ENCODE measurements around the gene LY9.
"Not testable (repeated sequence)": the region's sequence is repeated elsewhere in the genome, so short reads cannot be mapped to it uniquely, and the experiment has no call there.

LY9 gene

DNA sequence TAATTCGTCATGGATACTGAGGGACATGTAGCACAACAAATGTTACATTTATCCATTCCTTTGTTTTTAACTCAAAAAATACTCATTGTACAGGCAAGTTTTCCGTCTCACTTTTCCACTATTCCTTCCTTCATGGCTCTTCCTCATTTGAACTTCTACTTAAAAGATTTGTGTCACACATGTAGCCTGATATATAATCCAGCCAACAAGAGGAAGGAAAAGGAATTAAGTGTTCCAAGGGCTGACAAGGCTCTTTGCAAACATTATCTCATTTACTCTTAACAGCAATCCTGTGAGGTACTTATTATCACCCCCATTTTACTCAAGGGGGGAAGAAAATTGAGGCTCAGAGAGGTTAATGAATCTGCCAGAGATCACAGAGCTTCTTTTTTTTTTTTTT is 43.8 kb downstream of the LY9 start:
- no peak for DNase-seq

DNA sequence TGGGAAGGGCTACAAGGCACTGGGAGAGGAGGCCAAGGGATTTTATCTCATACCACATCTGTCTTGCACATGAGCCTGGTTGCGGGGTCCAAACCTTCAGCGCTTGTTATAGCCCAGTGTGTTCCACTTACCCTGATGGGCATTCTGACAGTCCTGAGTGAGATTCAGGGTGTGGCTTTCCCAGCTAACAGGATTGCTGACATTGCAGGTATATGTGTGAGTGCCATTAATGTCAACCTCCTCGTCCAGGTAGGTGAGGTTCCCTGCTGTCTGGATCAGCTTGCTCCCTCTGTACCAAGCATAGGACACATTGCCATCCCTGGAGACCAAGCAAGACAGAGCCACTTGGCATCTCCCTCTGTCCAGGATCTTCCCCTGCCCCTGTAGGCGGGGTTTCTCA is 45.1 kb downstream of the LY9 start:
- DNase-seq = no peak

DNA sequence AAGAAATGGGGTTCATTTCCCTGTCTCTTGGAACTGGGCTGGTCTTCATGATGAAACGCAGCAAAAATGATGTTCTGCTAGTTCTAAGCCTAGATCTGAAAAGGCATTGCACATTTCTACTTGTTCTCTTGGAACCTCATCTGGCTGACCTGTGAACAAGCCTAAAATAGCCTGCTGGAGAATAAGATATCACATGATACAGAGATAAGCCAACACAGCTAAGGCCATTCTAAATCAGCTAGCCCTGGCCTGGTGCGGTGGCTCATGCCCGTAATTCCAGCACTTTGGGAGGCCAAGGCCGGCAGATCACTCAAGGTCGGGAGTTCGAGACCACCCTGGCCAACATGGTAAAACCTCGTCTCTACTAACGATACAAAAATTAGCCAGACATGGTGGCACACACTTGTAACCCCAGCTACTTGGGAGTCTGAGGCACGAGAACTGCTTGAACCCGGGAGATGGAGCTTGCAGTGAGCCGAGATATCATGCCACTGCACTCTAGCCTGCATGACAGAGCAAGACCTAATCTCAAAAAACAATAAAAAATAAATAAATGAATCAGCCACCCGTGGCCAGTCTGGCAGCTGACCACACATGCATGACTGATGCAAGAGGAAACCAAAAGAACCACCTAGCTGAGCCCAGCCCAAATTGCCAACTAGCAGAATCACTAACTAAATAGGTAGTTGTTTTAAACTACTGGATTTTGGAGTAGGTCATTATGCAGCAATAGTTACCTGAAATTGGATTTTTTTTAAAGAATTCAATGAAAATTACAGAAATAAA is 48.7 kb downstream of the LY9 start:
- DNase-seq = no peak

DNA sequence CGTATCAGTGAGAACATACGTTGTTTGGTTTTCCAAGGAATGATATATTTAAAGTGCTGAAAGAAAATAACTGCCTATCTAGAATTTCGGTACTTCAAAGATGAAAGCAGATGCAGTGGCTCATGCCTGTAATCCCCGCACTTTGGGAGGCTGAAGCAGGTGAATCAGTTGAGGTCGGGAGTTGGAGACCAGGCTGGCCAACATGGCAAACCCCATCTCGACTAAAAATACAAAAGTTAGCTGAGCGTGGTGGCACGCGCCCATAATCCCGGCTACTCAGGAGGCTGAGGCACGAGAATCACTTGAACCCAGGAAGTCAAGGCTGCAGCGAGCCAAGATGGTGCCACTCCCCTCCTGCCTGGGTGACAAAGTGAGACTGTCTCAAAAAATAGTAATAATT is 50.3 kb downstream of the LY9 start:
- DNase-seq = no peak

DNA sequence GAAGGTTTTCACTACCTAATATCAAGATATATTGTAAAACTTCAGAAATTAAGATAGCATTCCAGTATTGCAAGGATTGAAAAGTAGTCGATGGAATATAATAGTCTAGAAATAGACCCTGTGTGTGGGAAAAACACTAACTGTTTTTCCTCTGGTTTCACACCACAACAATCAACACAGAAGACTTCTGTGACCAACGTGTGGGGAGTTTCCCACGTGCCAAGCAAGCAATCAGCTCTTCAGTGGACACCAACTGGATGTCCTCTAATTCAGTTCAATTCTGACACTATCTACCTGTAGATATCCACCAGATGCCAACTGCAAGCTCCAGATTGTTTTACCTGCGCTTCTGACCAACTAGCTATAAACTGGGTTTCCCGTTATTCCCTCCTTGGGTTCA is 54.6 kb downstream of the LY9 start:
- no peak for DNase-seq

DNA sequence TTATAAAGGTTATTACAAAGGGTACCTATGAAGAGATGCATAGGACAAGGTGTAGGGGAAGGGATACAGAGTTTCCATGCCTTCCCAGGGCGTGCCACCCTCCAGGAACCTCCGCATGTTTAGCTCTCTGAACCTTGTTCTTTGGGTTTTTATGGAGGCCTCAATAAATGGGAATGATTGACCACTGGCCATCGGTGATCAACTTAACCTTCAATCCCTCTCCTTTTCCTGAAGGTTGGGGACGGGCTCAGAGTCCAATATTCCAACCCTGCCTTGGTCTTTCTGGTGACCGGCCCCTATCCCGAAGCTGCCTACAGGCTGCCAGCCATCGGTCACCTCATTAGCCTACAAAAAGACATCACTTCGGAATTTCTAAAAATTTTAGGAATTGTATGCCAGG is 55.0 kb downstream of the LY9 start:
- no peak for DNase-seq

DNA sequence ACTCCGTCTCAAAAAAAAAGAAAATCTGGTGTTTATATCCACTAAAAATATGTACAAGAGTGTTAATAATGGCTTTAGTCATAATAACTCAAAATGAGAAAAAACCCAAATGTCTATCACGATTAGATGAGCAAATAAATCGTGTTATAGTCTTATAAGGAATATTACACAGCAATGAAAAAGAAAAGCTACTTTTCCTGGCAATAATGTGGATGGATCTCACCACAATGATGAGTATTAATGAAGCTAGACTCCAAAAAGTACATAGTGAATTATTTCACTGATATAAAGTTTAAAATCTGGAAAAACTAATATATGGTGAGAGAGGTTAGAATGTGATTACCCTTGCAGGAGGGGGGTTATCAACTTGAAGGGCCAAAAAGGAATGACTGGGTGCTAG is 57.0 kb downstream of the LY9 start:
- DNase-seq = no peak

DNA sequence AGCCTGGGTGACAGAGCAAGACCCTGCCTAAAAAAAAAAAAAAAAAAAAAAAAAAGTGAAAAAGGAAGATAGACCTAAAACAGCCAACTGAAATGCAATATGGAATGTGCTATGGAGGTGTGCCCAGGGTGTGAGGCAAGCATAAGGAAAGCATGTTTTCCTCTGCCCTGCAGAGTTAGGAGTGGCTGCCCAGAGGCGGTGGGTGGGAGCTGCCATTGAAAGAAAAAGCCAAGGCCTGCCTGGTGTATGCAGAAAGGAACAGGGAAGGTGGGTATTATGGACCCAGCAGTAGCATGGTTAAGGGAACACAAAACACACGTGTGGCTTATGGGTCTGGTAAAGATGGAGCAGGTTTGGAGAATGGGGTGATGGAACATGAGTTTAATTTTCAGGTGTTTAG is 57.8 kb downstream of the LY9 start:
- DNase-seq = no peak

DNA sequence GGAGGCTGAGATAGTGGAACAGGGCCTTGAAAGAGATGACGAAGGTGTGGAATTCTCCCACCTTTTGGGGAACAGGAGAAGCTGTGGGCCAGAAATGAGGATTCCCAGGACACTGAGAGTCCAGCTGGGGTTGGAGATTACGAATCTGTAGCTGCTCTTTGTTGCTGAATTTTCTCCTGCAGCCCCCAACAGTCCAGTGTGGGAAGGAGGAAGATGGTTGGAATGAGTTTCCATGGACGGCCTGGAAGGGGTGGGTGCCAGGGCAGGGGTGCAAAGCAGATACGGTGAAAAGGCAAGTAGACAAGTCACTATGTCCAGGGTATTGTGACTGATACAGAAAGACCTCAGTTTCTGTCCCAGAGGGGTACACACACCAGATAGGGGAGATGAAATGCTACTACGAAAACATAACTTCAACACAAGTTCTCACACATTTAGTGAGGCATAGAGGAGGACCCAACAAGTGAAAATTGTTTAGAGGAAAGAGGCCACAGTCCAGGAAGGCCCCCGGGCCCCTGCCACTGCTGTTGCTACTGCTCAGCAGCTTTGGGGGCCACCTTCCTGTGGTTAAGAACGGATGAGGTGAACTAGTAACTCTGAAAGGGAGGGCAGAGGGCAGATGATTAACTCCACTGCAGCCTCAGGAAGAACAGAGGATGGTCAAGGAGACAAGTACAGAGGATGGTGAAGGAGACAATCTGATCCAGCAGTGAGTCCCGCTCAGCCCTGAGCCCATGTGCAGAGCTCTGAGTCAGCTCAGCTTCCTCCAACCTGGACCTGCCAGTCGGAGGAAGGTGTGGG is 59.4 kb downstream of the LY9 start:
- no peak for DNase-seq

DNA sequence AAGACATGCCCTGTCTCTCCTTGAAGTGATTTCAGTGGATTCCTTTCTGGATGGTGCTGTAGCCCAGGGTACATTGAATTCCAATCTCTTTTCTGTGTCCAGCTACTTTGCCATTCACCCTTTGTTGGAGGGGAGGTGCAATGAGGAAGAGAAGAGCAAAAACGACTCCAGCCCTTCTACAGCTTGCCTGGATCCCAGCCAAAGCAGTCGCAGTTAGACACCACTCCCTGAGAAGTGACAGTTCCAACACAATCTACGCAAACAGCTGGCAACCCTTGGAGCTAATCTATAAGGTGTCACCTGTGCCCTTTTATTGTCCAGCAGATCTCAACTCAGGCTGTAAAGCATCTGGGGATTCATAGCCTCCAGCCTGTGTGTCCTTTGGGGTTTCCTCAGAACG is 62.1 kb downstream of the LY9 start:
- no peak for DNase-seq

DNA sequence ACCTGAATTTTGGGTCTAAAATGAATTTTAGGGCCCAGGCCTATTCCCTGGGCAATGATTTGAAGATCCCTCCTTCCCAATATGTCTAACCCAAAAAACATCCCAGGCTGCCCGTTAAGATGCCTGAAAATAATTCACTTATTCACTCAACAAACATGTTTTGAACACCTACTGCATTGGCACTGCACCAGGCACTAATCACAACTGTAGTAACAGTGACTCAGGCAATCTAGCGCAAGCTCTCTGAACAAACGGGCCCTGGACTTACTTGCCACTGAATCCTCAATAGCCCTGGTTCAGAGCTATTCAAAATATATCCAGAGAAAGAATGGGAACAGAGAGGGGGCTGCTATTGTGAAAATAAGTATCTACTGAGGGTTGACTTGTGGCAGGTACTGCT is 62.5 kb downstream of the LY9 start:
- no peak for DNase-seq

DNA sequence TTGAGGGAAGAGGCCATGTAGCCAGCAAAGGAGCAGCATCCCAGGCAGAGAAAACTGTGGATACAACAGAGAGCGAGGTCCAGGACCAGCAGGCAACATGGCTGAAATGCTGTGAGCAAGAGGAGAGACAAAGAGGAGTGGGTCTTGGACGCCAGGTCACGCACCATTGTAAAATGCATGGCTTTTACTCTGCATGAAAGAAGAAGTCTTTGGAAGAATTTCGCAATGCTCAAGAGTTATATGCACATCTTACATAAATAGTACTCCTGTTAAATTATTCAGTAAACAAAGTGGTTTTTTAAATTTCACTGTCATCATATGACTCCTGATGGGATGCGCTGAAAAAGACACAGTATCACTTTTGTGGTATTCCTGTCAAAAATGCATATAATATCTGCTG is 63.2 kb downstream of the LY9 start:
- DNase-seq = no peak

DNA sequence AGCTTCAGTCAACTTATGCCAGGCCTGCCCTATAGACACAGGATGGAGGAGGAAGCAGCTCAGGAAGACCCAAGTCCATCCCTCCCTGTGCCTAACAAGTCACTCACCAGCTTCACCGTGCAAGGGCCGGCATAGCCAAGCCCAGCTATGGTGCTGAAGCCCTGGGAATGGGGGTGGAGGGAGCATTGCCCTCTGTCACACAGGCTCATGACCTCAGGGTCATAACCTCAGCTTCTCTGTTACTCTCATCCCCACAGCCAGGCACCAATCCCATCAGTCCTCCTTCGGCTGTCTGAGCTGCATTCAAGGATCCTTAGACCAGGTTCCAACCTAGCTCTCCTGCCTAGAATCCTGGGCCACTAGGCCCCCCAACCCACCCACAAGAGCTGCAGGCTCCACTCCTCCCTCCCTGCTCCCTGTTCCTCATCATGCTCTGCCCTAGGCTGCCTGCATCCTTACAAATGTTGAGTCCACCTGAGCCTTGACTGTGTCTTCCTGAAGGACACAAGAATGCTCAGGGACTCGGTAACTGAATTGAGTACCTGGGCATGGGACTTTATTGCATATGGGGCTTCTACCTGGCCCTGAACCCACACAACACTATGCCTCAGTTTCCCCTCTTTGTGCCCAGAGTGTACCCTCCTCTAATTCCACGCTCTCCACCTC is 65.0 kb downstream of the LY9 start:
- DNase-seq = no peak

DNA sequence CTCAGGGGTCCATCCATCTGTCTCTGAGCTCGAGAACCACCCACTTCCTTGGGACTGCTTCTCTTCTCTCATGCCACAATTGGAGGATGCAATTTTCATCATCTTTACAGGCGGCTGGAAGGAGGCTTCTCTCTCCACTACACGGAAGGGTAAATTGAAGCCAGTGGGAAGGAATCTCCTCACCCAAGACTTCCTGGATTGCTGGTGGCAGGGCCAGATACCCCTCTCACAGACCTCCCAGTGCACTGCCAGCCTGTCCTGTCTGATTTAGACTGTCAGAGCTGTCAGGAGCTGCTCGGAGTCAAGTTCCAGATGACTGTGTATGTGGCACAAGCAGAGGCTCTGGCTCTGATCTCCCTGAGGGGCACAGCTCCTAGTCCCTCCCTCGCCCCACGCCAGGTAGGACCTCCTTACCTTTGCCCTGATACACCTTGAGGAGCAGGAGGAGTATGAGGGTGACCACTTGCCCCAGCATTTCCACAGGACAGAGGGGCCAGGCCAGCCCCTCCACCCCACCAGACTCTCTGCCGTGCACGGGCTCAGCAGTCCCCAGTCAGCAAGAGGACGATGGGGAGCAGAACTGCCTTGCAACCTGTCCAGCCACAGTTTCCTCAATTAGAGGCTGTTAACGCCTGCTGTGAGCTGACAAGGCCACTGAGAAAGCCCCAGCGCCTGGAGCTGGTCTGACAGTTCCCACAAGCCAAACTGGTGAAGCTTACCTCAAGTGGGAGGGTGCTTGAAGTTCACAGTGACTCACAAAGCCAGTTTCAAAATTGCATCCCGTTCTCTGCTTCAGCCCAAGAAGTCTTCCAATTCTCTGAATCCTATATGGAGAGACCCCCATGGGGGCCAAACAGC is 66.5 kb downstream of the LY9 start, which contains the start of gene CD244:
TSS of gene CD244 (minus strand) at position 685 of the 858 bp plus-strand sequence. CDS start at position 475, 210 bp downstream.
- peak; percentile 11 for DNase-seq

DNA sequence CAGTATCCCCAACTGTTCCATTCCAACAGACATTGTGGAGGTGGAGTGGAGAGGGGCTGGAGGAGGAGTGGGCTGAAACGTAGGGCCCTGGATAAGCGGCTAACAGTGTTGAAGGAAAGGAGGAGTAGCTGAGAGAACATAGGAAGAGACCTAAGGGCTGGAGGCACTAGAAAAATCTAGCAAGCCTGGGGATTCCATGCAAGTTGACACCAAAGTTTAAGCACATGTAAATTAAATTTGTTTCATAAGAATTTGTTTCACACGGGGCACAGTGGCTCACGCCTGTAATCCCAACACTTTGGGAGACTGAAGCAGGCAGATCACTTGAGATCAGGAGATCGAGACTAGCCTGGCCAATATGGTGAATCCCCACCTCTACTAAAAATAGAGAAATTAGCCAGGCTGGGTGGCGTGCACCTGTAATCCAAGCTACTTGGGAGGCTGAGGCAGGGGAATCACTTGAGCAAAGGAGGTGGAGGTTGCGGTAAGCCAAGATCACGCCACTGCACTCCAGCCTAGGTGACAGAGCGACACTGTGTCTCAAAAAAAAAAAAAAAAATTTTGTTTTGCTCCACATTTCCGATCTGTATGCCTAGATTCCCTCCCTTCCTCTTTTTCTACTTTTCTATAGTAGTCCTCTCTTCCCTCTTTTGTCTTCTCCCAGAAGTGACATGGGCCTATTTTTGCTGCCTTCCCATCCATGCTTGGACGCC is 67.2 kb downstream of the LY9 start:
- DNase-seq = no peak

DNA sequence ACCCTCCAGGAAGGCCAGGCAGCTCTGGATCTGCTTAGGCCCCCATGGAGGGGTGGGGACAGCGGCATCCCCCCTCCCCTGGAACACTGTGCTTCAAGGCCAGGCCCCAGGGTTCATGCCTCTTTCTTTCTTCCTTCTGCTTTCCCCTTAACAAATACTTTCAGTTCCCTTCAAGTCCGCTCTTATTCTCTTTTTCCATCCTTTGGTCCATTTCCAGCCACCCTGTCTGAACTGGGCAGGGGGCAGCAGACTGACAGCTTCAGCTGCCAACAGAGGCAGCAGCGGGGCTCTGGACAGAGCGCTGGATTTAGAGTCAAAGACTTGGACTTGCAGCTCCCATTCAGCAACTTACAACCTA is 67.8 kb downstream of the LY9 start:
- no peak for DNase-seq

DNA sequence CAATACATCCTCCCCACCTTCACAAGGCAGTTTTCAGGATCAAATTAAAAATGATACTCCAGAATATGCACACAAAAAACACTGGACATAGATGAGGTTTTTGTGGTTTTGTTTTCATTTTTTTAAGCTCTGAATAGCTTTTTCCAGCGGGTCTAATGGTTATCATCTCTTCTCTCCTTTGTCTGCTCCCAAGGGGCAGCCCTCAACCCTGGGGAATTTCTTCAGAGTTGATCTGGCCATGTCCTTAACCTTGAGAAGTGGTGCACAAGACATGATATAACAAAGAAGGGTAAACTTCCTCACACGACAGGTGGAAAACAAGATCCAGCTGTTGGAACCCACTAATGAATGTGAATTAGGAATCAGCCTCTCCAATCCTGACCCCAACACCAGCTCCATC is 68.2 kb downstream of the LY9 start:
- no peak for DNase-seq

DNA sequence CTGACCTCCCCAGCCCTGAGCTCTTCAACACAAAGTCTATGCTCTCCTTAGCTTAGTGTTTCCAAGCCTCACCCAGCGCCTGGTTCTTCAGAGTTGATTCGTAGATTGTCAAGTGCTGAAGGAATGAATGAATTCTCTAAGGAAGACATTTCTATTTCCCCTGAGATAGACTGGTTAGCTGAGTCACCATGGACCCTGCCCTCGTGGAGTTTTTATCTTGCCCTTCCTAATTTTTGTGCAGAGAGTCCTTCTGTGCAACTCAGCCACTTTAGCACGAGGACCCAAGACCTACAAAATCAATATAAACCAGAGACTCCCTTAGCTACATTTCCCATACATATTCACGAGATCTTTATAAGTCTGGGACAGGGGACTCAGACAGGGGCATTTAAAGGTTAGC is 69.4 kb downstream of the LY9 start:
- no peak for DNase-seq

DNA sequence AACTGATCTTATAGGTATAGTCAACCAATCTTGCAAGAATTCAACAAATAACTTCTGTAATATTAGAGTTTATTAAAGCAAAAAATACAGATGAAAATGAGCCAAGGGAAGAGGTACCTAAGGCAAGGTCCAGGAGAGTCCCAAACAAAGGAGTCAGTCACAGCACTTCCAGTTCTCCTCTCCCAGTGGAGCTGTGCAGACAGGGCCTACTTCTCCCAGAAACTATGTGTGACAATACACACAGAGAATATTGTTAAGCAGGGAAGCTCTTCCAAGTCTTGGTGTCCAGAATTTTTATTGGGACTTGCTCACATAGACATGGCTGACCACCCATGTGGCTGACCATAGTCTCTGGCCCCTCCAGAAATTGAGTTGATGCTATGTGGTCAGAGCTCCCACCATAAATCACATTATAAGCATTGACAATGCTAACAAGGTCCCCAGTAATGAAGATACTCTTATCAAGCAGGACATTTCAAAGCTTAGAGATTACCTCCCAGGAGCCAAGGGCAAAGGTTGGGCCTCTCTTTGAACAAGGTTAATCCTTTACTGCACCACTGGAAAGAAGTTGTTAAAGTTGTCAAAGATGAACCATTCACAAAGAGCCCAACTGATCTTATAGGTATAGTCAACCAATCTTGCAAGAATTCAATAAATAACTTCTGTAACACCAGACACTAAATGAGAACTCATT is 70.2 kb downstream of the LY9 start:
- no peak for DNase-seq

DNA sequence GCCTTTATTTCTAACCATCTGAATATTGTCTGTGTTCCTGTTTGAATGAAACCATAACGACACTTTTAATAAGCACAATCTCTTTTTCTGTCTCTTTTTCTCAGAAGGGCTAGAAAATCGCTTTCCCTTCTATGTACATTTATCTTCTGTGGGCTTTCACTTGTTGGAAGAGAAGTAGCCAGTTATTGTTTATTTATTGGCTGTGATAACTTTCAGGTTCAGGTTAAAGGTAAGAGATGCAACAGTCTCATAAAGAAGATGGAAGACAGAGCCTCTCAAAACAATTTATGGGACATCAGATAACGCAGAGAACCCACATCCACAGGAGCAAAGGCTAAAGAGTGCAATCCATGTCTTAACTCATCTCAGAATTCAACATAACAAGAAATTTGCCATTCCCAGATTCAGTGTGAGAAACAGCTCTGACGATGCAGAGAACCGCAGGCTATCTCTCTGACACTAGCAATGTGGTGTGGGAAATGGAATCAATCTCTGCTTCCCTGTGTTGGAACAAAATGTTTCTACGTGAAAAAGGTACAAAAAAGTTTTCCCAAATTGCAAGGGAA is 70.8 kb downstream of the LY9 start:
- no peak for DNase-seq

DNA sequence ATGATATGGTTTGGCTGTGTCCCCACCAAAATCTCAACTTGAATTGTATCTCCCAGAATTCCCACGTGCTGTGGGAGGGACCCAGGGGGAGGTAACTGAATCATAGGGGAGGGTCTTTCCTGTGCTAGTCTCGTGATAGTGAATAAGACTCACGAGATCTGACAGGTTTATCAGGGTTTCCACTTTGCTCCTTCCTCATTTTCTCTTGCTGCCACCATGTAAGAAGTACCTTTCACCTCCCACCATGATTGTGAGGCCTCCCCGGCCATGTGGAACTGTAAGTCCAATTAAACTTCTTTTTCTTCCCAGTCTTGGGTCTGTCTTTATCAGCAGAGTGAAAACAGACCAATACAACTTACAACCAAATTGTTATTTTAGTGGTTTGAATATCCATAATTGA is 71.7 kb downstream of the LY9 start:
- DNase-seq = not testable (repeated sequence)

All from activated effector memory CD4-positive, alpha-beta T cell treated with Interleukin-2 at 50 U/mL for 16 hours (primary cell).